Measurements from ENCODE around the gene TMEM81. TPM values are rescaled to one million over a fixed set of nuclear protein-coding genes. Genes with fewer than 3 reads are reported as not detected.

Gene TMEM81
- polyA plus RNA-seq, 1 of the 3 experiments (the other 2 are of a cell fraction), result 1.8 TPM

GRCh38 chr1:205068457-205069040 is 15.7 kb downstream of the TMEM81 start:
- H3K9me3 ChIP-seq, result no peaks in the 10 kb centered on the region
- H3K9me2 ChIP-seq, result no peaks in the 10 kb centered on the region
- H3K27ac ChIP-seq (ENCODE audit: low read depth in 2 of 2, low read length in 1 of 2), result no peak overlapping the region
- no peak overlapping the region for H2AFZ ChIP-seq (ENCODE audit: low read depth)
- no peak overlapping the region for H3K4me3 ChIP-seq (ENCODE audit: low read depth in 2 of 2, low read length in 1 of 2)
- H4K20me1 ChIP-seq (ENCODE audit: insufficient read depth), result no peaks in the 10 kb centered on the region
- TF ChIP-seq ZBTB33 (IDR thresholded peaks at IDR 0.05; ENCODE audit: borderline replicate concordance, low read depth), result no peak
- TF ChIP-seq MEF2A (IDR thresholded peaks at IDR 0.05; ENCODE audit: borderline replicate concordance, low read depth), result no peak
- TF ChIP-seq RFX5 (IDR thresholded peaks at IDR 0.05; ENCODE audit: low read length), result no peak
- TF ChIP-seq GABPA (IDR thresholded peaks at IDR 0.05; ENCODE audit: low read depth), result no peak
- TF ChIP-seq TCF12 (IDR thresholded peaks at IDR 0.05), result no peak
- TF ChIP-seq RXRA (IDR thresholded peaks at IDR 0.05; ENCODE audit: borderline replicate concordance, low read depth), result no peak
- TF ChIP-seq POLR2AphosphoS5 (IDR thresholded peaks at IDR 0.05; ENCODE audit: low read depth, low read length), result no peak
- TF ChIP-seq PBX3 (IDR thresholded peaks at IDR 0.05), result no peak
- no peak for TF ChIP-seq CTCF (IDR thresholded peaks at IDR 0.05)
- TF ChIP-seq EZH2phosphoT487 (IDR thresholded peaks at IDR 0.05; ENCODE audit: borderline replicate concordance, low read depth), result no peak
- no peak for TF ChIP-seq EP300 (IDR thresholded peaks at IDR 0.05; ENCODE audit: borderline replicate concordance in 1 of 2, low read depth in 1 of 2, low read length in 1 of 2)
- ChIA-PET POLR2A (no interaction called here), CTCF (interaction anchor here (1.3 to 6.9 kb wide), 6 partner anchors 9 to 261 kb away, joined by 3 to 55 read pairs (median 4); no protein-coding TSS in a partner anchor)
- no peak overlapping the region for H3K9ac ChIP-seq
- H3K79me2 ChIP-seq (ENCODE audit: insufficient read depth), result no peaks in the 10 kb centered on the region
- 26% methylated on average over 2 of the region's 2 CpGs for WGBS (ENCODE audit: low lambda C conversion rate)
- no peaks in the 10 kb centered on the region for H3F3A ChIP-seq (replicated peaks; ENCODE audit: insufficient read depth)
- no peaks in the 10 kb centered on the region for H3K36me3 ChIP-seq (replicated peaks in 1 of 2; ENCODE audit: control insufficient read depth in 1 of 2, insufficient read depth in 2 of 2, low read length in 1 of 2)
- no peaks in the 10 kb centered on the region for H3K4me1 ChIP-seq (ENCODE audit: control insufficient read depth in 1 of 2, insufficient read depth in 2 of 2, low read depth in 1 of 2, low read length in 1 of 2)
- no peaks in the 10 kb centered on the region for H3K27me3 ChIP-seq (ENCODE audit: insufficient read depth)
- no peak for DNase-seq
- no peak overlapping the region for H3K4me2 ChIP-seq

- WGBS (ENCODE audit: low lambda C conversion rate), result 83% methylated on average over 4 of the region's 4 CpGs
- ChIA-PET POLR2A (no interaction called here), CTCF (interaction anchor here (1.4 to 6.9 kb wide), 5 partner anchors 19 to 261 kb away, joined by 4 to 55 read pairs (median 5); no protein-coding TSS in a partner anchor)
- H3K36me3 ChIP-seq (replicated peaks in 1 of 2; ENCODE audit: control insufficient read depth in 1 of 2, insufficient read depth in 2 of 2, low read length in 1 of 2), result no peaks in the 10 kb centered on the region
- no peaks in the 10 kb centered on the region for H3K27me3 ChIP-seq (ENCODE audit: insufficient read depth)
- no peaks in the 10 kb centered on the region for H3K4me1 ChIP-seq (ENCODE audit: control insufficient read depth in 1 of 2, insufficient read depth in 2 of 2, low read depth in 1 of 2, low read length in 1 of 2)
- H3K4me3 ChIP-seq (ENCODE audit: low read depth in 2 of 2, low read length in 1 of 2), result no peak overlapping the region
- no peaks in the 10 kb centered on the region for H3K79me2 ChIP-seq (ENCODE audit: insufficient read depth)
- no peaks in the 10 kb centered on the region for H3K9me3 ChIP-seq
- H3K9ac ChIP-seq, result no peak overlapping the region
- H3K4me2 ChIP-seq, result no peak overlapping the region
- peak; percentile 16 for DNase-seq
- TF ChIP-seq IRF3 (IDR thresholded peaks at IDR 0.05; ENCODE audit: low read depth, low read length) (no peak), GATA2 (CRISPR knock-in tag; IDR thresholded peaks at IDR 0.05) (no peak)
- no peaks in the 10 kb centered on the region for H4K20me1 ChIP-seq (ENCODE audit: insufficient read depth)
- no peak overlapping the region for H3K27ac ChIP-seq (ENCODE audit: low read depth in 2 of 2, low read length in 1 of 2)
- no peak overlapping the region for H2AFZ ChIP-seq (ENCODE audit: low read depth)
- H3F3A ChIP-seq (replicated peaks; ENCODE audit: insufficient read depth), result no peaks in the 10 kb centered on the region
- H3K9me2 ChIP-seq, result no peaks in the 10 kb centered on the region
These were observed 16.3 kb downstream of the TMEM81 start for GRCh38 chr1:205068001-205068400.

Measured in SK-N-SH (cell line).